ENCODE measurements around the gene DNAH8.

Gene DNAH8

GRCh38 chr6:39062014-39062740 is 347.1 kb downstream of the DNAH8 start:
- Histone ChIP-seq H2AFZ (ENCODE audit: low read depth) (no peak overlapping the region), H3K27ac (no peak overlapping the region), H3K4me3 (IDR thresholded peaks at IDR 0.05; ENCODE audit: insufficient read depth, low read depth, low read length) (no peak overlapping the region), H3K4me2 (no peak overlapping the region), H3K36me3 (ENCODE audit: insufficient read depth) (no peaks in the 10 kb centered on the region), H3K4me1 (ENCODE audit: low read depth, poor library complexity, severe bottlenecking) (no peaks in the 10 kb centered on the region), H3K9ac (no peak overlapping the region), H4K20me1 (ENCODE audit: insufficient read depth) (no peaks in the 10 kb centered on the region), H3K27me3 (ENCODE audit: insufficient read depth, low read depth) (no peaks in the 10 kb centered on the region), H3K79me2 (ENCODE audit: insufficient read depth, low read depth) (no peaks in the 10 kb centered on the region)
- TF ChIP-seq CTCF (conservative IDR thresholded peaks at IDR 0.05; ENCODE audit: low read depth, low read length) = no peak

- H3K9ac ChIP-seq = no peak overlapping the region
- H3K4me3 ChIP-seq (IDR thresholded peaks at IDR 0.05; ENCODE audit: insufficient read depth, low read depth, low read length) = no peak overlapping the region
- no peak overlapping the region for H2AFZ ChIP-seq (ENCODE audit: low read depth)
- H3K27me3 ChIP-seq (ENCODE audit: insufficient read depth, low read depth) = no peaks in the 10 kb centered on the region
- no peaks in the 10 kb centered on the region for H3K4me1 ChIP-seq (ENCODE audit: low read depth, poor library complexity, severe bottlenecking)
- no peak overlapping the region for H3K27ac ChIP-seq
- no peaks in the 10 kb centered on the region for H3K79me2 ChIP-seq (ENCODE audit: insufficient read depth, low read depth)
- no peaks in the 10 kb centered on the region for H3K36me3 ChIP-seq (ENCODE audit: insufficient read depth)
- H4K20me1 ChIP-seq (ENCODE audit: insufficient read depth) = no peaks in the 10 kb centered on the region
- H3K4me2 ChIP-seq = no peak overlapping the region
- TF ChIP-seq CTCF (conservative IDR thresholded peaks at IDR 0.05; ENCODE audit: low read depth, low read length) = no peak
Observed at GRCh38 chr6:39063526-39063925, 348.4 kb downstream of the DNAH8 start.

- no peak for TF ChIP-seq CTCF (conservative IDR thresholded peaks at IDR 0.05; ENCODE audit: low read depth, low read length)
- no peaks in the 10 kb centered on the region for H3K27me3 ChIP-seq (ENCODE audit: insufficient read depth, low read depth)
Observed at GRCh38 chr6:39065561-39065960, 350.4 kb downstream of the DNAH8 start.

GRCh38 chr6:39068391-39068790 is 353.3 kb downstream of the DNAH8 start:
- H3K4me1 ChIP-seq (ENCODE audit: low read depth, poor library complexity, severe bottlenecking) = no peaks in the 10 kb centered on the region

More at GRCh38 chr6:39065561-39065960, 350.4 kb downstream of the DNAH8 start:
- no peaks in the 10 kb centered on the region for H3K36me3 ChIP-seq (ENCODE audit: insufficient read depth)
- H3K9ac ChIP-seq = no peak overlapping the region
- no peak overlapping the region for H2AFZ ChIP-seq (ENCODE audit: low read depth)
- no peak overlapping the region for H3K27ac ChIP-seq
- H4K20me1 ChIP-seq (ENCODE audit: insufficient read depth) = no peaks in the 10 kb centered on the region
- H3K4me1 ChIP-seq (ENCODE audit: low read depth, poor library complexity, severe bottlenecking) = no peaks in the 10 kb centered on the region
- H3K4me2 ChIP-seq = no peak overlapping the region
- H3K4me3 ChIP-seq (IDR thresholded peaks at IDR 0.05; ENCODE audit: insufficient read depth, low read depth, low read length) = no peak overlapping the region
- no peaks in the 10 kb centered on the region for H3K79me2 ChIP-seq (ENCODE audit: insufficient read depth, low read depth)

More at GRCh38 chr6:39068391-39068790, 353.3 kb downstream of the DNAH8 start:
- Histone ChIP-seq H3K4me3 (IDR thresholded peaks at IDR 0.05; ENCODE audit: insufficient read depth, low read depth, low read length) (no peak overlapping the region), H3K36me3 (ENCODE audit: insufficient read depth) (no peaks in the 10 kb centered on the region), H3K27ac (no peak overlapping the region), H3K4me2 (no peak overlapping the region), H3K9ac (no peak overlapping the region), H3K27me3 (ENCODE audit: insufficient read depth, low read depth) (no peaks in the 10 kb centered on the region), H3K79me2 (ENCODE audit: insufficient read depth, low read depth) (no peaks in the 10 kb centered on the region), H2AFZ (ENCODE audit: low read depth) (no peak overlapping the region), H4K20me1 (ENCODE audit: insufficient read depth) (no peaks in the 10 kb centered on the region)
- no peak for TF ChIP-seq CTCF (conservative IDR thresholded peaks at IDR 0.05; ENCODE audit: low read depth, low read length)

Data from KMS-11 (cell line).